IMR-90 (cell line): ENCODE measurements around the gene CDRT15L2. TPM values are rescaled to one million over a fixed set of nuclear protein-coding genes. Genes with fewer than 3 reads are reported as not detected.
"Not testable (repeated sequence)": the region's sequence is repeated elsewhere in the genome, so short reads cannot be mapped to it uniquely, and the experiment has no call there.

Experiments used
- ATAC-seq: fragments of 200-7000 bp; cut with Tn5 transposase; 2 replicates; pipeline ENCODE4 v1.9.1; 2020; ENCODE audit warnings: low read depth, mild to moderate bottlenecking, moderate library complexity
- Bru-seq: library from RNA; stranded (reverse); fragments of 400-500 nt; gene quantifications from one replicate; lab custom pipeline; 2021; lab: Mats Ljungman, UMichigan
- BruChase-seq, 2 experiments: library from RNA; stranded (reverse); fragments of 400-500 nt; gene quantifications; one replicate each; lab custom pipeline; 2021; lab: Mats Ljungman, UMichigan
- BruUV-seq: library from RNA; stranded (reverse); fragments of 400-500 nt; replicated peaks from 2 replicates; lab custom pipeline; 2021; lab: Mats Ljungman, UMichigan
- CTCF ChIA-PET: fragments of 300-600 bp; formaldehyde crosslinking; extraction: SDS; loops from one replicate; lab custom pipeline; 2021; ENCODE audit warnings: antibody characterized with exemption; lab: Yijun Ruan, JAX
- POLR2A ChIA-PET: fragments of 300-600 bp; sonication (Branson Sonifier 250); formaldehyde crosslinking; loops from one replicate; lab custom pipeline; 2022; ENCODE audit warnings: antibody characterized with exemption; ENCODE audit not compliant: unreplicated experiment; lab: Charles Lee
- DNase-seq: peaks from one replicate; pipeline ENCODE4 v3.0.0; 2013
- H2AFZ ChIP-seq: replicated peaks from 2 replicates; pipeline ENCODE3; 2013; ENCODE audit warnings: low read length, mild to moderate bottlenecking; ENCODE audit not compliant: poor library complexity
- H2AK5ac ChIP-seq: 2 replicates; pipeline ENCODE4 v1.6.1; 2013; ENCODE audit warnings: low read depth, low read length, inconsistent platforms
- H2AK9ac ChIP-seq: replicated peaks from 2 replicates; pipeline ENCODE3; 2013; ENCODE audit warnings: mild to moderate bottlenecking, low read depth, low read length, moderate library complexity; ENCODE audit not compliant: poor library complexity
- H2BK120ac ChIP-seq: 2 replicates; pipeline ENCODE4 v1.6.1; 2013; ENCODE audit warnings: low read depth, low read length, inconsistent platforms
- H2BK15ac ChIP-seq: 3 replicates; pipeline ENCODE4 v1.6.1; 2013; ENCODE audit warnings: low read depth, low read length, inconsistent platforms
- H2BK20ac ChIP-seq: 2 replicates; pipeline ENCODE4 v1.6.1; 2013; ENCODE audit warnings: low read depth, mild to moderate bottlenecking, inconsistent platforms, low read length, moderate library complexity
- H2BK5ac ChIP-seq: 2 replicates; pipeline ENCODE4 v1.6.1; 2013; ENCODE audit warnings: mild to moderate bottlenecking, low read depth, low read length, inconsistent platforms; ENCODE audit not compliant: poor library complexity, severe bottlenecking
- H3K14ac ChIP-seq: replicated peaks from 2 replicates; pipeline ENCODE4 v1.6.1; 2013; ENCODE audit warnings: low read depth, low read length, inconsistent platforms
- H3K18ac ChIP-seq: 2 replicates; pipeline ENCODE4 v1.6.1; 2013; ENCODE audit warnings: low read depth, low read length, control low read depth
- H3K23ac ChIP-seq: 2 replicates; pipeline ENCODE4 v1.6.1; 2013; ENCODE audit warnings: low read depth, low read length, inconsistent platforms
- H3K27ac ChIP-seq: 2 replicates; pipeline ENCODE4 v1.5.1; 2013; ENCODE audit warnings: mild to moderate bottlenecking, control low read depth, low read length; ENCODE audit not compliant: insufficient read depth
- H3K27me3 ChIP-seq: 2 replicates; pipeline ENCODE4 v1.6.1; 2013; ENCODE audit warnings: low read length; ENCODE audit not compliant: control insufficient read depth, insufficient read depth
- H3K36me3 ChIP-seq: 2 replicates; pipeline ENCODE4 v1.6.1; 2013; ENCODE audit warnings: low read length, mixed read lengths; ENCODE audit not compliant: control insufficient read depth, insufficient read depth
- H3K4ac ChIP-seq: 2 replicates; pipeline ENCODE4 v1.6.1; 2013; ENCODE audit warnings: low read depth, low read length, inconsistent platforms
- H3K4me1 ChIP-seq: 2 replicates; pipeline ENCODE4 v1.6.1; 2013; ENCODE audit warnings: low read length, mixed read lengths; ENCODE audit not compliant: control insufficient read depth, insufficient read depth
- H3K4me2 ChIP-seq: 2 replicates; pipeline ENCODE4 v1.6.1; 2013; ENCODE audit warnings: low read depth, mild to moderate bottlenecking, control low read depth, low read length, moderate library complexity
- H3K4me3 ChIP-seq: 2 replicates; pipeline ENCODE4 v1.5.1; 2013; ENCODE audit warnings: low read depth, mild to moderate bottlenecking, control low read depth, low read length, moderate library complexity; ENCODE audit not compliant: insufficient read depth
- H3K56ac ChIP-seq: 2 replicates; pipeline ENCODE4 v1.6.1; 2013; ENCODE audit warnings: low read length, inconsistent platforms; ENCODE audit not compliant: insufficient read depth; ENCODE audit errors: extremely low read depth
- H3K79me1 ChIP-seq, 2 experiments: 2 replicates each; pipeline ENCODE4 v1.6.1; 2013; ENCODE audit warnings: low read length in 2 of 2, inconsistent platforms in 1 of 2, low read depth in 1 of 2
- H3K9ac ChIP-seq: 2 replicates; pipeline ENCODE4 v1.6.1; 2013; ENCODE audit warnings: low read depth, low read length, control low read depth
- H3K9me1 ChIP-seq: 2 replicates; pipeline ENCODE4 v1.6.1; 2013; ENCODE audit warnings: low read length, inconsistent platforms; ENCODE audit not compliant: insufficient read depth
- H3K9me3 ChIP-seq: 2 replicates; pipeline ENCODE4 v1.6.1; 2013; ENCODE audit warnings: low read length; ENCODE audit not compliant: control insufficient read depth, insufficient read depth
- H4K20me1 ChIP-seq: 2 replicates; pipeline ENCODE4 v1.6.1; 2013; ENCODE audit warnings: low read length, inconsistent platforms; ENCODE audit not compliant: insufficient read depth
- H4K5ac ChIP-seq: 2 replicates; pipeline ENCODE4 v1.6.1; 2013; ENCODE audit warnings: mild to moderate bottlenecking, low read depth, low read length, control low read depth
- H4K8ac ChIP-seq, 2 experiments: 2 replicates each; pipeline ENCODE4 v1.6.1; 2013; ENCODE audit warnings: low read depth in 2 of 2, low read length in 2 of 2, control low read depth in 1 of 2, inconsistent platforms in 1 of 2
- H4K91ac ChIP-seq: 2 replicates; pipeline ENCODE4 v1.6.1; 2013; ENCODE audit warnings: low read depth, low read length, inconsistent platforms; ENCODE audit not compliant: insufficient read depth
- WGBS, 2 experiments: methylation state at CpG; one replicate each; pipeline versions ENCODE4 v1.1.5 to v1.1.7; 2013; ENCODE audit warnings: missing lambda C conversion rate in 2 of 2; ENCODE audit not compliant: insufficient read length in 1 of 2; ENCODE audit errors: extremely low coverage in 2 of 2; 5-methylcytosine and 5-hydroxymethylcytosine counted together
- dilution Hi-C: fragments of 300-500 bp; cut with HindIII; formaldehyde crosslinking; loops from one replicate; pipeline ENCODE4 v1.14.3; 2018; ENCODE audit warnings: low sequenced_read_pairs; ENCODE audit not compliant: unreplicated experiment
- in situ Hi-C: fragments of 300-500 bp; cut with MboI; formaldehyde crosslinking; loops from 3 replicates; pipeline ENCODE4 v1.14.3; 2019; ENCODE audit warnings: low sequenced_read_pairs, inconsistent platforms, mixed read lengths
- intact Hi-C: fragments of 100-400 bp; cut with micrococcal nuclease; formaldehyde crosslinking; loops from 2 replicates; pipeline ENCODE4 v1.10.0; 2022
- long read RNA-seq: library from polyadenylated mRNA; unstranded; transcript quantifications from one replicate; pipeline ENCODE4 v2.0.0, GENCODE V29; 2021; ENCODE audit not compliant: unreplicated experiment
- polyA plus RNA-seq, 3 experiments: library from polyadenylated mRNA; depleted of rRNA; stranded (reverse); fragments of >200 nt; gene quantifications; 2 replicates each; pipeline ENCODE4 v1.2.3, GENCODE V29; 2012; ENCODE audit warnings: low replicate concordance in 1 of 3
- total RNA-seq: library from RNA; depleted of rRNA; stranded (reverse); fragments of >200 nt; gene quantifications from 2 replicates; pipeline ENCODE4 v1.2.3, GENCODE V29; 2012; rRNA removed

Gene CDRT15L2
- total RNA-seq (not detected in 2 replicates), polyA plus RNA-seq (2012; rRNA removed) (not detected in 2 replicates), Bru-seq, nascent RNA (not detected), BruChase-seq, experiment 1, labeled RNA remaining after a 6-hour chase (not detected), BruChase-seq, experiment 2, labeled RNA remaining after a 2-hour chase (not detected)
- not detected in 2 replicates for polyA plus RNA-seq (2012; cell fraction: cytosol; rRNA removed)
- not detected in 2 replicates for polyA plus RNA-seq (2012; cell fraction: nucleus; rRNA removed; ENCODE audit: low replicate concordance)
- long read RNA-seq = 0 reads

- POLR2A ChIA-PET, BruUV-seq, H3K4me2 ChIP-seq, H4K91ac ChIP-seq, H3K36me3 ChIP-seq, H2BK15ac ChIP-seq, H4K20me1 ChIP-seq, in situ Hi-C loops, H3K4me3 ChIP-seq, H3K18ac ChIP-seq, H3K79me1 ChIP-seq, H3K9me1 ChIP-seq, dilution Hi-C loops, H2AK9ac ChIP-seq, H2BK5ac ChIP-seq, H2BK120ac ChIP-seq, ATAC-seq, H3K23ac ChIP-seq, H4K8ac ChIP-seq, H3K56ac ChIP-seq, H2AK5ac ChIP-seq, H4K5ac ChIP-seq, H3K9me3 ChIP-seq, H2AFZ ChIP-seq, H3K4me1 ChIP-seq, H2BK20ac ChIP-seq, intact Hi-C loops, H3K14ac ChIP-seq, CTCF ChIA-PET, H3K4ac ChIP-seq, H3K9ac ChIP-seq, H3K27me3 ChIP-seq, DNase-seq, H3K27ac ChIP-seq: not testable (repeated sequence)
- WGBS, 2 experiments = 60% methylated on average over 1 of the region's 12 CpGs; no CpG with 5 or more reads in 1 of the 2 experiments
These were observed at the start of gene CDRT15L2 for GRCh38 chr17:20579424-20579823. CDRT15L2 (plus strand) TSS chr17:20579724; CDS start chr17:20579744, 20 bp downstream.

- H3K4ac ChIP-seq, H2BK5ac ChIP-seq, H2BK15ac ChIP-seq, H3K79me1 ChIP-seq, ATAC-seq, H3K18ac ChIP-seq, H3K9ac ChIP-seq, dilution Hi-C loops, BruUV-seq, H3K4me2 ChIP-seq, H3K9me1 ChIP-seq, in situ Hi-C loops, H2AK9ac ChIP-seq, H3K27ac ChIP-seq, H3K56ac ChIP-seq, H3K4me1 ChIP-seq, H3K27me3 ChIP-seq, H3K4me3 ChIP-seq, H2AK5ac ChIP-seq, H4K8ac ChIP-seq, H3K9me3 ChIP-seq, H2BK120ac ChIP-seq, H4K91ac ChIP-seq, DNase-seq, H3K36me3 ChIP-seq, H2BK20ac ChIP-seq, H3K23ac ChIP-seq, POLR2A ChIA-PET, H3K14ac ChIP-seq, CTCF ChIA-PET, H2AFZ ChIP-seq, intact Hi-C loops, H4K20me1 ChIP-seq, H4K5ac ChIP-seq: not testable (repeated sequence)
- no CpG with 5 or more reads among the region's 6 CpGs for WGBS, 2 experiments
These were observed 49.4 kb upstream of the CDRT15L2 start for GRCh38 chr17:20530104-20530503.
